ENCODE measurements around the gene MPEG1.

- TF ChIP-seq POLR2A (IDR thresholded peaks at IDR 0.05; ENCODE audit: low read length) (no peak), GATA1 (IDR thresholded peaks at IDR 0.05; ENCODE audit: low read depth, low read length) (no peak)
These were observed 15.9 kb downstream of the MPEG1 start for GRCh38 chr11:59196777-59197176.
